CD14-positive monocyte (primary cell): ENCODE measurements around the gene KRTAP10-10. TPM values are rescaled to one million over a fixed set of nuclear protein-coding genes. Genes with fewer than 3 reads are reported as not detected.
"Not testable (repeated sequence)": the region's sequence is repeated elsewhere in the genome, so short reads cannot be mapped to it uniquely, and the experiment has no call there.

Source experiments
- DNase-seq, 3 donors: peaks; one replicate each; pipeline ENCODE4 v3.0.0-alpha.2; 2011 to 2022
- H2AFZ ChIP-seq: 2 replicates; pipeline ENCODE4 v1.6.0; 2012; ENCODE audit warnings: mild to moderate bottlenecking, low read depth, low read length, inconsistent platforms; ENCODE audit not compliant: insufficient read depth, poor library complexity, severe bottlenecking
- H3K27ac ChIP-seq, 2 donors: 1 replicate in 1 of 2; 2 replicates in 1 of 2; pipeline ENCODE4 v1.5.1; 2012 to 2013; ENCODE audit warnings: low read length in 2 of 2, control low read depth in 1 of 2, inconsistent platforms in 1 of 2, low read depth in 1 of 2, mild to moderate bottlenecking in 1 of 2
- H3K27me3 ChIP-seq, 2 donors: one replicate each; pipeline versions ENCODE4 v1.6.0 to v1.6.1; 2011 to 2013; ENCODE audit warnings: low read length in 2 of 2; ENCODE audit not compliant: control insufficient read depth in 2 of 2, insufficient read depth in 2 of 2
- H3K36me3 ChIP-seq, 2 donors: replicated peaks in 1 of 2; 1 replicate in 1 of 2; 2 replicates in 1 of 2; pipeline versions ENCODE4 v1.5.1 to v1.6.1; 2012 to 2013; ENCODE audit warnings: low read length in 2 of 2, control low read depth in 1 of 2, inconsistent platforms in 1 of 2, mild to moderate bottlenecking in 1 of 2; ENCODE audit not compliant: insufficient read depth in 2 of 2, control insufficient read depth in 1 of 2
- H3K4me1 ChIP-seq, 2 donors: 1 replicate in 1 of 2; 2 replicates in 1 of 2; pipeline versions ENCODE4 v1.5.1 to v1.6.1; 2012 to 2013; ENCODE audit warnings: low read length in 2 of 2, control low read depth in 1 of 2, inconsistent platforms in 1 of 2, mild to moderate bottlenecking in 1 of 2, moderate library complexity in 1 of 2; ENCODE audit not compliant: insufficient read depth in 2 of 2, control insufficient read depth in 1 of 2
- H3K4me2 ChIP-seq: replicated peaks from 2 replicates; pipeline ENCODE3; 2012; ENCODE audit warnings: low read length, moderate library complexity, mild to moderate bottlenecking; ENCODE audit not compliant: poor library complexity, severe bottlenecking; ENCODE audit errors: extremely low read depth
- H3K4me3 ChIP-seq, 3 experiments: fragments of 200-600 bp in 1 of 3; sonication (generic) in 1 of 3; replicated peaks in 1 of 3; 1 replicate in 2 of 3; 2 replicates in 1 of 3; pipeline ENCODE4 v1.5.1; 2011 to 2013; ENCODE audit warnings: low read length in 3 of 3, mild to moderate bottlenecking in 3 of 3, control low read depth in 2 of 3, low read depth in 2 of 3, inconsistent platforms in 1 of 3, moderate library complexity in 1 of 3
- H3K79me2 ChIP-seq: 2 replicates; pipeline ENCODE4 v1.6.0; 2012; ENCODE audit warnings: mild to moderate bottlenecking, control low read depth, inconsistent platforms, low read length, moderate library complexity; ENCODE audit not compliant: insufficient read depth
- H3K9ac ChIP-seq: 2 replicates; pipeline ENCODE4 v1.6.0; 2017; ENCODE audit warnings: low read length, mild to moderate bottlenecking; ENCODE audit not compliant: insufficient read depth, poor library complexity, severe bottlenecking
- H3K9me3 ChIP-seq, 2 donors: replicated peaks in 1 of 2; 1 replicate in 1 of 2; 2 replicates in 1 of 2; pipeline versions ENCODE4 v1.5.1 to v1.6.1; 2012 to 2013; ENCODE audit warnings: low read length in 2 of 2, control low read depth in 1 of 2; ENCODE audit not compliant: control insufficient read depth in 1 of 2, insufficient read depth in 1 of 2
- H4K20me1 ChIP-seq: 2 replicates; pipeline ENCODE4 v1.6.0; 2012; ENCODE audit warnings: mild to moderate bottlenecking, low read length, control low read depth, moderate library complexity; ENCODE audit not compliant: insufficient read depth
- H3K27ac Mint-ChIP-seq, 7 donors: one replicate each; pipeline ENCODE4 v1.8.0; 2020; ENCODE audit warnings: mild to moderate bottlenecking in 7 of 7, mixed read lengths in 7 of 7, moderate library complexity in 6 of 7, inconsistent platforms in 2 of 7
- H3K27me3 Mint-ChIP-seq, 3 donors: one replicate each; pipeline ENCODE4 v1.8.0; 2021 to 2022; ENCODE audit warnings: low read depth in 3 of 3, mild to moderate bottlenecking in 3 of 3, mixed read lengths in 3 of 3, moderate library complexity in 3 of 3, inconsistent platforms in 1 of 3
- H3K36me3 Mint-ChIP-seq, 2 donors: one replicate each; pipeline ENCODE4 v1.8.0; 2020; ENCODE audit warnings: mixed read lengths in 2 of 2, inconsistent platforms in 1 of 2, mild to moderate bottlenecking in 1 of 2
- H3K4me1 Mint-ChIP-seq: one replicate; pipeline ENCODE4 v1.8.0; 2020; ENCODE audit warnings: mild to moderate bottlenecking, mixed read lengths
- H3K4me3 Mint-ChIP-seq, 2 donors: one replicate each; pipeline ENCODE4 v1.8.0; 2020; ENCODE audit warnings: mild to moderate bottlenecking in 2 of 2, mixed read lengths in 2 of 2, moderate library complexity in 1 of 2
- H3K9me3 Mint-ChIP-seq, 7 donors: one replicate each; pipeline ENCODE4 v1.8.0; 2020 to 2022; ENCODE audit warnings: mixed read lengths in 7 of 7, mild to moderate bottlenecking in 6 of 7, moderate library complexity in 6 of 7, inconsistent platforms in 2 of 7
- WGBS: methylation state at CpG from one replicate; pipeline ENCODE4 v1.1.5; 2013; ENCODE audit warnings: missing lambda C conversion rate; ENCODE audit not compliant: insufficient coverage; 5-methylcytosine and 5-hydroxymethylcytosine counted together
- intact Hi-C, 2 donors: fragments of 100-400 bp; cut with micrococcal nuclease; formaldehyde crosslinking; loops; one replicate each; pipeline versions ENCODE4 v1.15.0 to v1.15.1; 2023
- polyA plus RNA-seq, 3 donors: library from polyadenylated mRNA; depleted of rRNA in 1 of 3; unstranded in 2 of 3; stranded (reverse) in 1 of 3; fragments of 300-500 nt in 2 of 3; fragments of >200 nt in 1 of 3; fragmentation: Illumina TruSeq in 2 of 3; gene quantifications; 1 replicate in 2 of 3; 2 replicates in 1 of 3; pipeline ENCODE4 v1.2.3, GENCODE V29; 2012 to 2021
- TF ChIP-seq, protein P1 (sequence below): fragments of 200-600 bp; IDR thresholded peaks from one replicate; pipeline ENCODE4 v1.8.0; 2022; ENCODE audit warnings: antibody characterized with exemption, mild to moderate bottlenecking

KRTAP10-10 gene
- polyA plus RNA-seq, 3 donors: not detected

DNA sequence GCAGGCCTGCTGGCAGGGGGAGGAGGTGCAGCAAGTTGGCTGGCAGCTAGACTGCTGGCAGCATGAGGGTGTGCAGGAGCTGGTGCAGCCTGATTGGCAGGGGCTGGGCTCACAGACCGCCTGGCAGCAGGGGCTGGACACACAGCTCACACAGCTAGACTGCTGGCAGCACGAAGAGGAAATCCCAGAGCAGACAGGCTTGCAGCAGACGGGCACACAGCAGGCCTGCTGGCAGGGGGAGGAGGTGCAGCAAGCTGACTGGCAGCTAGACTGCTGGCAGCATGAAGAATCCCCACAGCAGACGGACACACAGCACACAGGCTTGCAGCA lies 45.4 kb upstream of the KRTAP10-10 start:
- H2AFZ ChIP-seq, H3K4me3 Mint-ChIP-seq, H3K9ac ChIP-seq, H3K4me1 ChIP-seq, H3K27ac Mint-ChIP-seq, H3K9me3 ChIP-seq, H3K36me3 Mint-ChIP-seq, H3K27ac ChIP-seq, H3K4me2 ChIP-seq, H3K36me3 ChIP-seq, intact Hi-C loops, H3K4me1 Mint-ChIP-seq, H3K27me3 ChIP-seq, H3K9me3 Mint-ChIP-seq, DNase-seq, H3K79me2 ChIP-seq, H3K4me3 ChIP-seq, H4K20me1 ChIP-seq: not testable (repeated sequence)
- no CpG with 5 or more reads among the region's 4 CpGs for WGBS
- H3K27me3 Mint-ChIP-seq: peaks cover 2 to 30% (median 8%) of the 10 kb centered on the region in 3 donors

DNA sequence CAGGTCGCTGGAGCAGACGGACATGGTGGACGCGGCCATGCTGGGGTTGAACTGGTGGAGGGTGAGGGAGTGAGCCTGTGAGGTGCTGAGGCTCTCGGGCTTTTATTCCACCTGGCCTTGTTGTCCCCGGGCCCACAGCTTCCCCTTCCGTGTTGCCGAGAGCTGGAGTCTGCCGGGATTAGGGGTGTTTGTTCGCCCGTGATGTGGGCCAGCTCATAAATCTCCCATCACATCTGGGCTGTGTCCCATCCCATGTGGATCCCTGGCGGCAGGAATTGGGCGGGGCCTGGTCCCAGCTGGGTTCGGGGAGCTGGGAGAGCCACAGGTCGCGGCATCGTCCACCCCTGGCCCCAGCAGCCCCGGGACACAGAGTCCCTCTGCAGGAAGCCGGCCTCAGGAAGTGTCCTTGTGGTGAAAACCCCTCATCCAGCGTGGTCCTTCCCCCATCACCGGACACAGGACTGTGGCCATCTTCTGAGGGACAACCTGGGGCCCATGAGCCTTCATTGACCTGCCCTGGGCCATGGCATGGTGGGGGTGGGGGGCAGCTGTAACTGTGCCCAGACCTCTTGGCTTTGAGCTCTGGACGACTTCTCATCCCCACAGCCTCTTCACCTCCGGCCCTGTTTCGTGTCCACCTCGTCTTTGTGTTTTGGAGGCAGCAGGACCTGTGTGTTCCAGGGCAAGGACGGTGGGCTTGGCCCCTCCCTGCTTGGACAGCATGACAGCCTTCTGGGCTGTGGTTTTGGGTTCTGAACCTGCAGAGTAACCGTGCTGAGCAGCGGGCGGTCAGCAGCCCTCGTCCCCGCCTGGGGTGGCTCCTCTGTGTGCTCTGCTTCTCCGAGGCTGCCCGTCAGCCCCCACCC lies 44.5 kb upstream of the KRTAP10-10 start, which contains the start of gene KRTAP10-6:
Gene KRTAP10-6 (minus strand): TSS at position 60 of the 866 bp plus-strand sequence. CDS start 21 bp downstream, at position 39.
- no peak within 1 kb of the TSS for H3K4me3 ChIP-seq
- Mint-ChIP-seq H3K36me3 (no peaks in the 10 kb centered on the region), H3K9me3 (no peaks in the 10 kb centered on the region), H3K4me3 (no peak within 1 kb of the TSS), H3K27me3 (peaks cover 0 to 31% (median 8%) of the 10 kb centered on the region in 3 donors), H3K27ac (peak within 1 kb of the TSS in 1 of 7 donors; percentile 41), H3K4me1 (no peaks in the 10 kb centered on the region)
- H3K27me3 ChIP-seq: no peaks in the 10 kb centered on the region
- H3K4me1 ChIP-seq: no peaks in the 10 kb centered on the region
- no peaks in the 10 kb centered on the region for H4K20me1 ChIP-seq
- no peak for DNase-seq
- no peak within 1 kb of the TSS for H3K27ac ChIP-seq
- intact Hi-C loops: no loop called here
- WGBS: 73% methylated on average over 25 of the region's 33 CpGs
- no peak within 1 kb of the TSS for H2AFZ ChIP-seq
- H3K9me3 ChIP-seq: no peaks in the 10 kb centered on the region
- no peak within 1 kb of the TSS for H3K4me2 ChIP-seq
- no peaks in the 10 kb centered on the region for H3K79me2 ChIP-seq
- H3K9ac ChIP-seq: no peak within 1 kb of the TSS
- H3K36me3 ChIP-seq: no peaks in the 10 kb centered on the region
- TF ChIP-seq, protein P1, sequence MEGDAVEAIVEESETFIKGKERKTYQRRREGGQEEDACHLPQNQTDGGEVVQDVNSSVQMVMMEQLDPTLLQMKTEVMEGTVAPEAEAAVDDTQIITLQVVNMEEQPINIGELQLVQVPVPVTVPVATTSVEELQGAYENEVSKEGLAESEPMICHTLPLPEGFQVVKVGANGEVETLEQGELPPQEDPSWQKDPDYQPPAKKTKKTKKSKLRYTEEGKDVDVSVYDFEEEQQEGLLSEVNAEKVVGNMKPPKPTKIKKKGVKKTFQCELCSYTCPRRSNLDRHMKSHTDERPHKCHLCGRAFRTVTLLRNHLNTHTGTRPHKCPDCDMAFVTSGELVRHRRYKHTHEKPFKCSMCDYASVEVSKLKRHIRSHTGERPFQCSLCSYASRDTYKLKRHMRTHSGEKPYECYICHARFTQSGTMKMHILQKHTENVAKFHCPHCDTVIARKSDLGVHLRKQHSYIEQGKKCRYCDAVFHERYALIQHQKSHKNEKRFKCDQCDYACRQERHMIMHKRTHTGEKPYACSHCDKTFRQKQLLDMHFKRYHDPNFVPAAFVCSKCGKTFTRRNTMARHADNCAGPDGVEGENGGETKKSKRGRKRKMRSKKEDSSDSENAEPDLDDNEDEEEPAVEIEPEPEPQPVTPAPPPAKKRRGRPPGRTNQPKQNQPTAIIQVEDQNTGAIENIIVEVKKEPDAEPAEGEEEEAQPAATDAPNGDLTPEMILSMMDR: no peak
